ENCODE data around the gene PTPRT.
"Not testable (repeated sequence)": the region's sequence is repeated elsewhere in the genome, so short reads cannot be mapped to it uniquely, and the experiment has no call there.

The PTPRT gene

GRCh38 chr20:42901689-42902440 is 287.8 kb downstream of the PTPRT start:
- DNase-seq: no peak
- H3K18ac ChIP-seq (ENCODE audit: low read length): no peak overlapping the region
- H3K56ac ChIP-seq (ENCODE audit: low read length): no peak overlapping the region
- no peak overlapping the region for H3K27ac ChIP-seq (ENCODE audit: low read depth, low read length)
- H3K79me2 ChIP-seq (ENCODE audit: control insufficient read depth, insufficient read depth, low read length): no peaks in the 10 kb centered on the region
- no peak overlapping the region for H3K4ac ChIP-seq (ENCODE audit: low read depth, low read length)
- no peak overlapping the region for H3K4me2 ChIP-seq (ENCODE audit: low read length)
- H2AK5ac ChIP-seq (ENCODE audit: low read length): no peak overlapping the region
- H4K8ac ChIP-seq (ENCODE audit: low read depth, low read length): no peak overlapping the region
- no peak overlapping the region for H3K4me3 ChIP-seq (ENCODE audit: low read length)
- no peaks in the 10 kb centered on the region for H3K36me3 ChIP-seq (ENCODE audit: control insufficient read depth, insufficient read depth, low read length)
- no CpG with 5 or more reads among the region's 2 CpGs for WGBS (ENCODE audit: extremely low coverage, insufficient coverage, low lambda C conversion rate)
- no peaks in the 10 kb centered on the region for H3K79me1 ChIP-seq (ENCODE audit: low read length)
- H2BK120ac ChIP-seq (ENCODE audit: low read depth, low read length): no peak overlapping the region
- H4K5ac ChIP-seq (ENCODE audit: low read length): no peak overlapping the region
- H3K4me1 ChIP-seq (ENCODE audit: control insufficient read depth, low read depth, low read length): no peaks in the 10 kb centered on the region
- H3K23ac ChIP-seq (ENCODE audit: low read length): no peak overlapping the region
- no peaks in the 10 kb centered on the region for H3K27me3 ChIP-seq (ENCODE audit: insufficient read depth, low read length, poor library complexity)
- no peak overlapping the region for H2BK15ac ChIP-seq (replicated peaks; ENCODE audit: low read depth)
- no peak overlapping the region for H3K9ac ChIP-seq (ENCODE audit: low read length)
- no peak overlapping the region for H2BK5ac ChIP-seq (ENCODE audit: low read length)

GRCh38 chr20:42900764-42901163 is 288.9 kb downstream of the PTPRT start:
- not testable (repeated sequence) for H2BK120ac ChIP-seq (ENCODE audit: low read depth, low read length)

GRCh38 chr20:42895020-42895419 is 294.7 kb downstream of the PTPRT start:
- DNase-seq: no peak
- H3K23ac ChIP-seq (ENCODE audit: low read length): no peak overlapping the region
- no peak overlapping the region for H2BK120ac ChIP-seq (ENCODE audit: low read depth, low read length)
- no peak overlapping the region for H2BK5ac ChIP-seq (ENCODE audit: low read length)
- no peak overlapping the region for H3K18ac ChIP-seq (ENCODE audit: low read length)
- H3K4ac ChIP-seq (ENCODE audit: low read depth, low read length): no peak overlapping the region
- no peak overlapping the region for H3K4me3 ChIP-seq (ENCODE audit: low read length)
- no peak overlapping the region for H2AK5ac ChIP-seq (ENCODE audit: low read length)
- no peaks in the 10 kb centered on the region for H3K36me3 ChIP-seq (ENCODE audit: control insufficient read depth, insufficient read depth, low read length)
- no peaks in the 10 kb centered on the region for H3K4me1 ChIP-seq (ENCODE audit: control insufficient read depth, low read depth, low read length)
- H2BK15ac ChIP-seq (replicated peaks; ENCODE audit: low read depth): no peak overlapping the region
- no peak overlapping the region for H3K56ac ChIP-seq (ENCODE audit: low read length)
- no peak overlapping the region for H3K4me2 ChIP-seq (ENCODE audit: low read length)
- H3K27ac ChIP-seq (ENCODE audit: low read depth, low read length): no peak overlapping the region
- H4K5ac ChIP-seq (ENCODE audit: low read length): no peak overlapping the region
- H3K27me3 ChIP-seq (ENCODE audit: insufficient read depth, low read length, poor library complexity): no peaks in the 10 kb centered on the region
- no peaks in the 10 kb centered on the region for H3K79me2 ChIP-seq (ENCODE audit: control insufficient read depth, insufficient read depth, low read length)
- WGBS (ENCODE audit: extremely low coverage, insufficient coverage, low lambda C conversion rate): no CpG with 5 or more reads among the region's 1 CpG
- H4K8ac ChIP-seq (ENCODE audit: low read depth, low read length): no peak overlapping the region
- no peaks in the 10 kb centered on the region for H3K79me1 ChIP-seq (ENCODE audit: low read length)
- H3K9ac ChIP-seq (ENCODE audit: low read length): no peak overlapping the region

More at GRCh38 chr20:42900764-42901163, 288.9 kb downstream of the PTPRT start:
- not testable (repeated sequence) for H3K18ac ChIP-seq (ENCODE audit: low read length); H2BK5ac ChIP-seq (ENCODE audit: low read length); H3K79me2 ChIP-seq (ENCODE audit: control insufficient read depth, insufficient read depth, low read length); H3K4ac ChIP-seq (ENCODE audit: low read depth, low read length); H3K36me3 ChIP-seq (ENCODE audit: control insufficient read depth, insufficient read depth, low read length); H3K4me2 ChIP-seq (ENCODE audit: low read length); H2BK15ac ChIP-seq (replicated peaks; ENCODE audit: low read depth); H3K79me1 ChIP-seq (ENCODE audit: low read length); H2AK5ac ChIP-seq (ENCODE audit: low read length); H3K9ac ChIP-seq (ENCODE audit: low read length); H3K4me1 ChIP-seq (ENCODE audit: control insufficient read depth, low read depth, low read length); H3K27ac ChIP-seq (ENCODE audit: low read depth, low read length); H4K8ac ChIP-seq (ENCODE audit: low read depth, low read length); H3K4me3 ChIP-seq (ENCODE audit: low read length); H4K5ac ChIP-seq (ENCODE audit: low read length); H3K56ac ChIP-seq (ENCODE audit: low read length); H3K23ac ChIP-seq (ENCODE audit: low read length); H3K27me3 ChIP-seq (ENCODE audit: insufficient read depth, low read length, poor library complexity)
- no CpG with 5 or more reads among the region's 5 CpGs for WGBS (ENCODE audit: extremely low coverage, insufficient coverage, low lambda C conversion rate)
- DNase-seq: peak; percentile 58

- Histone ChIP-seq H3K4me2 (ENCODE audit: low read length) (no peak overlapping the region), H2BK5ac (ENCODE audit: low read length) (no peak overlapping the region), H3K4ac (ENCODE audit: low read depth, low read length) (no peak overlapping the region), H3K79me2 (ENCODE audit: control insufficient read depth, insufficient read depth, low read length) (no peaks in the 10 kb centered on the region), H3K27me3 (ENCODE audit: insufficient read depth, low read length, poor library complexity) (no peaks in the 10 kb centered on the region), H4K5ac (ENCODE audit: low read length) (no peak overlapping the region), H2BK120ac (ENCODE audit: low read depth, low read length) (no peak overlapping the region), H3K36me3 (ENCODE audit: control insufficient read depth, insufficient read depth, low read length) (no peaks in the 10 kb centered on the region), H4K8ac (ENCODE audit: low read depth, low read length) (no peak overlapping the region), H2AK5ac (ENCODE audit: low read length) (no peak overlapping the region), H3K9ac (ENCODE audit: low read length) (no peak overlapping the region), H3K4me3 (ENCODE audit: low read length) (no peak overlapping the region), H3K27ac (ENCODE audit: low read depth, low read length) (no peak overlapping the region), H3K56ac (ENCODE audit: low read length) (no peak overlapping the region), H3K23ac (ENCODE audit: low read length) (no peak overlapping the region), H3K4me1 (ENCODE audit: control insufficient read depth, low read depth, low read length) (no peaks in the 10 kb centered on the region), H2BK15ac (replicated peaks; ENCODE audit: low read depth) (no peak overlapping the region), H3K79me1 (ENCODE audit: low read length) (no peaks in the 10 kb centered on the region), H3K18ac (ENCODE audit: low read length) (no peak overlapping the region)
- WGBS (ENCODE audit: extremely low coverage, insufficient coverage, low lambda C conversion rate): no CpG with 5 or more reads among the region's 3 CpGs
- DNase-seq: no peak
These were observed 295.2 kb downstream of the PTPRT start for GRCh38 chr20:42894483-42894882.

GRCh38 chr20:42889517-42889916 is 300.2 kb downstream of the PTPRT start:
- H4K8ac ChIP-seq (ENCODE audit: low read depth, low read length): no peak overlapping the region
- no peak overlapping the region for H3K4ac ChIP-seq (ENCODE audit: low read depth, low read length)
- no peak for DNase-seq
- H3K4me1 ChIP-seq (ENCODE audit: control insufficient read depth, low read depth, low read length): no peaks in the 10 kb centered on the region
- H4K5ac ChIP-seq (ENCODE audit: low read length): no peak overlapping the region
- no peak overlapping the region for H3K27ac ChIP-seq (ENCODE audit: low read depth, low read length)
- no peak overlapping the region for H2AK5ac ChIP-seq (ENCODE audit: low read length)
- no peak overlapping the region for H3K9ac ChIP-seq (ENCODE audit: low read length)
- no peak overlapping the region for H2BK15ac ChIP-seq (replicated peaks; ENCODE audit: low read depth)
- no peak overlapping the region for H3K4me2 ChIP-seq (ENCODE audit: low read length)
- H3K79me2 ChIP-seq (ENCODE audit: control insufficient read depth, insufficient read depth, low read length): no peaks in the 10 kb centered on the region
- no peak overlapping the region for H3K56ac ChIP-seq (ENCODE audit: low read length)
- no CpG with 5 or more reads among the region's 3 CpGs for WGBS (ENCODE audit: extremely low coverage, insufficient coverage, low lambda C conversion rate)
- no peak overlapping the region for H3K18ac ChIP-seq (ENCODE audit: low read length)
- H3K79me1 ChIP-seq (ENCODE audit: low read length): no peaks in the 10 kb centered on the region
- no peak overlapping the region for H2BK120ac ChIP-seq (ENCODE audit: low read depth, low read length)
- H3K27me3 ChIP-seq (ENCODE audit: insufficient read depth, low read length, poor library complexity): no peaks in the 10 kb centered on the region
- no peak overlapping the region for H3K23ac ChIP-seq (ENCODE audit: low read length)
- H3K36me3 ChIP-seq (ENCODE audit: control insufficient read depth, insufficient read depth, low read length): no peaks in the 10 kb centered on the region
- no peak overlapping the region for H3K4me3 ChIP-seq (ENCODE audit: low read length)
- H2BK5ac ChIP-seq (ENCODE audit: low read length): no peak overlapping the region

GRCh38 chr20:42887281-42887680 is 302.4 kb downstream of the PTPRT start:
- H3K27me3 ChIP-seq (ENCODE audit: insufficient read depth, low read length, poor library complexity): no peaks in the 10 kb centered on the region
- no peak overlapping the region for H4K8ac ChIP-seq (ENCODE audit: low read depth, low read length)
- no peaks in the 10 kb centered on the region for H3K79me2 ChIP-seq (ENCODE audit: control insufficient read depth, insufficient read depth, low read length)
- no peak overlapping the region for H3K27ac ChIP-seq (ENCODE audit: low read depth, low read length)
- no peak overlapping the region for H3K4ac ChIP-seq (ENCODE audit: low read depth, low read length)
- H2BK15ac ChIP-seq (replicated peaks; ENCODE audit: low read depth): no peak overlapping the region
- H3K56ac ChIP-seq (ENCODE audit: low read length): no peak overlapping the region
- no peak overlapping the region for H4K5ac ChIP-seq (ENCODE audit: low read length)
- H3K9ac ChIP-seq (ENCODE audit: low read length): no peak overlapping the region
- H3K4me3 ChIP-seq (ENCODE audit: low read length): no peak overlapping the region
- no peak overlapping the region for H2BK5ac ChIP-seq (ENCODE audit: low read length)
- no peak overlapping the region for H2AK5ac ChIP-seq (ENCODE audit: low read length)
- no peaks in the 10 kb centered on the region for H3K79me1 ChIP-seq (ENCODE audit: low read length)
- H3K4me2 ChIP-seq (ENCODE audit: low read length): no peak overlapping the region
- no peak for DNase-seq
- no peak overlapping the region for H3K23ac ChIP-seq (ENCODE audit: low read length)
- H2BK120ac ChIP-seq (ENCODE audit: low read depth, low read length): no peak overlapping the region
- WGBS (ENCODE audit: extremely low coverage, insufficient coverage, low lambda C conversion rate): no CpG with 5 or more reads among the region's 3 CpGs
- no peaks in the 10 kb centered on the region for H3K4me1 ChIP-seq (ENCODE audit: control insufficient read depth, low read depth, low read length)
- H3K36me3 ChIP-seq (ENCODE audit: control insufficient read depth, insufficient read depth, low read length): no peaks in the 10 kb centered on the region
- no peak overlapping the region for H3K18ac ChIP-seq (ENCODE audit: low read length)

Measured in mesendoderm (in vitro differentiated cells).